Measurements from ENCODE around the gene SPINK9.
A peak's percentile ranks its signal among the peaks of the same experiment; 100 is the strongest.

SPINK9 gene

GRCh38 chr5:148372166-148372725 lies 36.9 kb downstream of the SPINK9 start:
- no peak for DNase-seq

- no peak for DNase-seq
Measured at GRCh38 chr5:148372893-148373292, 37.5 kb downstream of the SPINK9 start.

GRCh38 chr5:148374690-148375360 lies 39.5 kb downstream of the SPINK9 start:
- no peak for DNase-seq

GRCh38 chr5:148376198-148376597 lies 40.8 kb downstream of the SPINK9 start:
- no peak for DNase-seq

- DNase-seq = no peak
Measured at GRCh38 chr5:148378670-148379069, 43.3 kb downstream of the SPINK9 start.

GRCh38 chr5:148379340-148379739 lies 44.0 kb downstream of the SPINK9 start:
- no peak for DNase-seq

- no peak for DNase-seq
Measured at GRCh38 chr5:148381906-148382305, 46.5 kb downstream of the SPINK9 start.

- DNase-seq = no peak
Measured at GRCh38 chr5:148382961-148383360, 47.6 kb downstream of the SPINK9 start.

GRCh38 chr5:148383564-148384379 lies 48.4 kb downstream of the SPINK9 start, which contains the start of gene FBXO38:
Gene FBXO38 (plus strand): TSS chr5:148383958. CDS start chr5:148394777, 10,819 bp downstream.
- DNase-seq = peak; percentile 93

- no peak for DNase-seq
Measured at GRCh38 chr5:148384380-148384737, 49.0 kb downstream of the SPINK9 start.

GRCh38 chr5:148385094-148385493 lies 49.7 kb downstream of the SPINK9 start:
- DNase-seq = no peak

- no peak for DNase-seq
Measured at GRCh38 chr5:148386041-148386440, 50.7 kb downstream of the SPINK9 start.

GRCh38 chr5:148387325-148387724 lies 52.0 kb downstream of the SPINK9 start:
- DNase-seq = no peak

GRCh38 chr5:148388696-148389095 lies 53.3 kb downstream of the SPINK9 start:
- DNase-seq = no peak
